Breast epithelium (tissue), 4 donors: ENCODE results near the gene KDM1B. TPM values are rescaled to one million over a fixed set of nuclear protein-coding genes. Genes with fewer than 3 reads are reported as not detected.

Source experiments
- DNase-seq, 2 donors: peaks; one replicate each; pipeline ENCODE4 v3.0.0-alpha.2; 2019; ENCODE audit warnings: low spot score in 2 of 2
- H3K27ac ChIP-seq, 2 donors: fragments of 200-600 bp; sonication (generic) in 1 of 2; one replicate each; pipeline ENCODE4 v1.5.1; 2016 to 2019; ENCODE audit warnings: mild to moderate bottlenecking in 1 of 2
- H3K27me3 ChIP-seq, 2 donors: fragments of 200-600 bp; sonication (generic) in 1 of 2; one replicate each; pipeline versions ENCODE4 v1.5.1 to v1.6.0; 2017 to 2019; ENCODE audit warnings: control low read depth in 1 of 2, mild to moderate bottlenecking in 1 of 2
- H3K36me3 ChIP-seq: fragments of 200-600 bp; one replicate; pipeline ENCODE4 v1.5.1; 2019
- H3K4me1 ChIP-seq, 2 donors: fragments of 200-600 bp; sonication (generic); one replicate each; pipeline ENCODE4 v1.5.1; 2016 to 2019; ENCODE audit warnings: control low read depth in 1 of 2
- H3K4me3 ChIP-seq, 3 donors: fragments of 200-600 bp; sonication (generic); 1 replicate in 2 of 3; 2 replicates in 1 of 3; pipeline ENCODE4 v1.5.1; 2016 to 2019; ENCODE audit warnings: mild to moderate bottlenecking in 3 of 3, moderate library complexity in 2 of 3
- H3K9me3 ChIP-seq, 2 donors: fragments of 200-600 bp; sonication (generic) in 1 of 2; one replicate each; pipeline ENCODE4 v1.5.1; 2016 to 2019; ENCODE audit warnings: control low read depth in 1 of 2
- CTCF ChIP-seq, 3 donors: fragments of 450-650 bp; IDR thresholded peaks; one replicate each; pipeline ENCODE4 v1.5.1; 2016 to 2017; ENCODE audit warnings: antibody characterized with exemption in 3 of 3, mild to moderate bottlenecking in 3 of 3, moderate library complexity in 3 of 3
- POLR2A ChIP-seq: fragments of 450-650 bp; IDR thresholded peaks from one replicate; pipeline ENCODE4 v1.6.1; 2016; ENCODE audit warnings: antibody characterized with exemption, mild to moderate bottlenecking, moderate library complexity
- POLR2AphosphoS5 ChIP-seq, 3 donors: sonication (generic); formaldehyde crosslinking; IDR thresholded peaks; one replicate each; pipeline ENCODE4 v1.6.1; 2017; ENCODE audit warnings: antibody characterized with exemption in 3 of 3
- intact Hi-C: fragments of 100-400 bp; cut with DNase I; formaldehyde crosslinking; loops from one replicate; pipeline ENCODE4 v1.15.1; 2023; ENCODE audit warnings: low total_unique reads
- total RNA-seq, 3 donors: library from RNA; depleted of rRNA; stranded (reverse); fragments of >200 nt; gene quantifications; one replicate each; pipeline ENCODE4 v1.1.0, GENCODE V29; 2016

KDM1B gene
- total RNA-seq, 3 donors from 2014 or later = 14.4 to 18.6 (median 16.2) TPM

GRCh38 chr6:18160911-18161310 is 5.7 kb downstream of the KDM1B start:
- intact Hi-C loops = no loop called here
- DNase-seq = no peak
- H3K36me3 ChIP-seq = peaks cover 4% of the 10 kb centered on the region

GRCh38 chr6:18161431-18161830 is 6.2 kb downstream of the KDM1B start:
- Histone ChIP-seq H3K9me3 (no peaks in the 10 kb centered on the region), H3K27me3 (no peaks in the 10 kb centered on the region), H3K4me3 (no peak overlapping the region), H3K27ac (no peak overlapping the region), H3K36me3 (peaks cover 4% of the 10 kb centered on the region), H3K4me1 (no peaks in the 10 kb centered on the region)
- no peak for DNase-seq
- no peak for TF ChIP-seq POLR2AphosphoS5 (IDR thresholded peaks at IDR 0.05)
- TF ChIP-seq POLR2A = no peak
- TF ChIP-seq CTCF (IDR thresholded peaks at IDR 0.05) = no peak
- intact Hi-C loops = no loop called here

More at GRCh38 chr6:18160911-18161310, 5.7 kb downstream of the KDM1B start:
- Histone ChIP-seq H3K4me1 (no peaks in the 10 kb centered on the region), H3K4me3 (no peak overlapping the region), H3K27ac (no peak overlapping the region), H3K27me3 (no peaks in the 10 kb centered on the region), H3K9me3 (no peaks in the 10 kb centered on the region)
- TF ChIP-seq POLR2AphosphoS5 (IDR thresholded peaks at IDR 0.05) (no peak), POLR2A (no peak), CTCF (IDR thresholded peaks at IDR 0.05) (no peak)

- H3K4me1 ChIP-seq = no peaks in the 10 kb centered on the region
- no peak overlapping the region for H3K4me3 ChIP-seq
- H3K36me3 ChIP-seq = peaks cover 4% of the 10 kb centered on the region
- H3K27me3 ChIP-seq = no peaks in the 10 kb centered on the region
- DNase-seq = no peak
- no peak overlapping the region for H3K27ac ChIP-seq
- no peak for TF ChIP-seq POLR2A
- no peak for TF ChIP-seq CTCF (IDR thresholded peaks at IDR 0.05)
- no peak for TF ChIP-seq POLR2AphosphoS5 (IDR thresholded peaks at IDR 0.05)
- intact Hi-C loops = no loop called here
- H3K9me3 ChIP-seq = no peaks in the 10 kb centered on the region
Observed at GRCh38 chr6:18162401-18162800, 7.2 kb downstream of the KDM1B start.

GRCh38 chr6:18165751-18166150 is 10.5 kb downstream of the KDM1B start:
- intact Hi-C loops = no loop called here
- Histone ChIP-seq H3K27ac (no peak overlapping the region), H3K4me3 (no peak overlapping the region), H3K9me3 (peaks cover 0 to 4% of the 10 kb centered on the region in 2 donors), H3K4me1 (no peaks in the 10 kb centered on the region), H3K27me3 (no peaks in the 10 kb centered on the region), H3K36me3 (peaks cover 4% of the 10 kb centered on the region)
- DNase-seq = no peak
- TF ChIP-seq CTCF (IDR thresholded peaks at IDR 0.05) (no peak), POLR2A (no peak), POLR2AphosphoS5 (IDR thresholded peaks at IDR 0.05) (no peak)

GRCh38 chr6:18166312-18167036 is 11.3 kb downstream of the KDM1B start:
- Histone ChIP-seq H3K4me3 (no peak overlapping the region), H3K36me3 (peaks cover 4% of the 10 kb centered on the region), H3K27me3 (no peaks in the 10 kb centered on the region), H3K9me3 (peaks cover 0 to 4% of the 10 kb centered on the region in 2 donors), H3K4me1 (no peaks in the 10 kb centered on the region), H3K27ac (no peak overlapping the region)
- TF ChIP-seq CTCF (IDR thresholded peaks at IDR 0.05) = no peak
- no peak for TF ChIP-seq POLR2AphosphoS5 (IDR thresholded peaks at IDR 0.05)
- no peak for TF ChIP-seq POLR2A
- intact Hi-C loops = no loop called here
- no peak for DNase-seq
